Measurements from ENCODE around the gene NXNL2.

The NXNL2 gene

GRCh38 chr9:88531920-88532698, 2.9 kb upstream of the NXNL2 start:
- no peak for DNase-seq (ENCODE audit: low read depth)

- no peak for DNase-seq (ENCODE audit: low read depth)
Measured at GRCh38 chr9:88533951-88534455, 975 bp upstream of the NXNL2 start.

- DNase-seq (ENCODE audit: low read depth), result no peak
Measured at GRCh38 chr9:88535226-88536022, 446 bp downstream of the NXNL2 start.

GRCh38 chr9:88536023-88536324, 996 bp downstream of the NXNL2 start:
- no peak for DNase-seq (ENCODE audit: low read depth)

GRCh38 chr9:88536951-88537760, 2.2 kb downstream of the NXNL2 start:
- no peak for DNase-seq (ENCODE audit: low read depth)

GRCh38 chr9:88537761-88538091, 2.7 kb downstream of the NXNL2 start:
- no peak for DNase-seq (ENCODE audit: low read depth)

GRCh38 chr9:88538311-88539085, 3.5 kb downstream of the NXNL2 start:
- DNase-seq (ENCODE audit: low read depth), result no peak

GRCh38 chr9:88539246-88539645, 4.3 kb downstream of the NXNL2 start:
- DNase-seq (ENCODE audit: low read depth), result no peak

GRCh38 chr9:88540251-88540763, 5.3 kb downstream of the NXNL2 start:
- no peak for DNase-seq (ENCODE audit: low read depth)

GRCh38 chr9:88544245-88544644, 9.3 kb downstream of the NXNL2 start:
- DNase-seq (ENCODE audit: low read depth), result no peak

- no peak for DNase-seq (ENCODE audit: low read depth)
Measured at GRCh38 chr9:88551546-88552137, 16.7 kb downstream of the NXNL2 start.

GRCh38 chr9:88553350-88553749, 18.4 kb downstream of the NXNL2 start:
- DNase-seq (ENCODE audit: low read depth), result no peak

GRCh38 chr9:88555268-88555980, 20.4 kb downstream of the NXNL2 start:
- DNase-seq (ENCODE audit: low read depth), result no peak

GRCh38 chr9:88559661-88560060, 24.7 kb downstream of the NXNL2 start:
- no peak for DNase-seq (ENCODE audit: low read depth)

- DNase-seq (ENCODE audit: low read depth), result no peak
Measured at GRCh38 chr9:88567870-88568269, 32.9 kb downstream of the NXNL2 start.

- no peak for DNase-seq (ENCODE audit: low read depth)
Measured at GRCh38 chr9:88571419-88571818, 36.4 kb downstream of the NXNL2 start.

GRCh38 chr9:88572684-88573083, 37.7 kb downstream of the NXNL2 start:
- no peak for DNase-seq (ENCODE audit: low read depth)

- DNase-seq (ENCODE audit: low read depth), result no peak
Measured at GRCh38 chr9:88574953-88575352, 40.0 kb downstream of the NXNL2 start.

GRCh38 chr9:88577256-88578120, 42.5 kb downstream of the NXNL2 start:
- DNase-seq (ENCODE audit: low read depth), result no peak

All from stimulated activated CD4-positive, alpha-beta T cell treated with anti-CD3 and anti-CD28 coated beads, Interleukin-2, amount 100 ng/mL, for 4 hours (primary cell).